Loucy (cell line): ENCODE data around the gene MAPKAP1.

Experiments used
- CTCF ChIP-seq: fragments of 200-600 bp; sonication (generic); conservative IDR thresholded peaks from 2 replicates; pipeline ENCODE4 v1.5.1; 2014; ENCODE audit warnings: mild to moderate bottlenecking, antibody characterized with exemption, low read length
- EZH2phosphoT487 ChIP-seq: fragments of 200-600 bp; IDR thresholded peaks from 2 replicates; pipeline ENCODE4 v1.6.1; 2018; ENCODE audit warnings: antibody characterized with exemption, mild to moderate bottlenecking, moderate library complexity, borderline replicate concordance

- TF ChIP-seq CTCF (no peak), EZH2phosphoT487 (no peak)
Observed at GRCh38 chr9:125494653-125494915, 212.4 kb downstream of the MAPKAP1 start.
